ENCODE measurements around the gene JHY.

DNA sequence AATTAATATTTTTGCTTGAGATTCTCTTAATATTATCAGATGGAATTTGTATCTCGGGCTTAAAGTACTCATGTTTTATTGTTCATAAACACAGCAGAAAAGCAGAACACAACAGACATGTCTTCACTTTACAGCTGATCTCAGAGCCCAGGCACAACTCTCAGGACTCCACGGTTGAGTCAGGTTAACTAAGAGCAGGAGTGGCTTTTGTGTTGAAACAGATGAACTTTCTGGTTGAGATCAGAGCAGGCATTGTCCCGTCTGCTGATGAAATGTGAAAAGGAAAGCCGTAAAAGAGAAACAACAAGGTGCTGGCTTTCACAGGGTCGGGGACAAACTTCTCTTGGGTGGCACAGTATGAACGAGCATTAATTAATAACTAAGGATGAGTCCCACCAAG, 49.0 kb downstream of the JHY start:
- TF ChIP-seq POLR2AphosphoS5 (IDR thresholded peaks at IDR 0.05; ENCODE audit: low read depth, low read length) (no peak), RXRA (IDR thresholded peaks at IDR 0.05; ENCODE audit: borderline replicate concordance, low read depth) (no peak), SIN3A (IDR thresholded peaks at IDR 0.05; ENCODE audit: borderline replicate concordance, low read depth, low read length) (no peak), YY1 (IDR thresholded peaks at IDR 0.05; ENCODE audit: low read depth) (no peak), SMC3 (IDR thresholded peaks at IDR 0.05; ENCODE audit: low read depth, low read length) (no peak), TAF1 (IDR thresholded peaks at IDR 0.05; ENCODE audit: borderline replicate concordance, low read depth, low read length) (no peak)
- TF ChIP-seq, protein P1, sequence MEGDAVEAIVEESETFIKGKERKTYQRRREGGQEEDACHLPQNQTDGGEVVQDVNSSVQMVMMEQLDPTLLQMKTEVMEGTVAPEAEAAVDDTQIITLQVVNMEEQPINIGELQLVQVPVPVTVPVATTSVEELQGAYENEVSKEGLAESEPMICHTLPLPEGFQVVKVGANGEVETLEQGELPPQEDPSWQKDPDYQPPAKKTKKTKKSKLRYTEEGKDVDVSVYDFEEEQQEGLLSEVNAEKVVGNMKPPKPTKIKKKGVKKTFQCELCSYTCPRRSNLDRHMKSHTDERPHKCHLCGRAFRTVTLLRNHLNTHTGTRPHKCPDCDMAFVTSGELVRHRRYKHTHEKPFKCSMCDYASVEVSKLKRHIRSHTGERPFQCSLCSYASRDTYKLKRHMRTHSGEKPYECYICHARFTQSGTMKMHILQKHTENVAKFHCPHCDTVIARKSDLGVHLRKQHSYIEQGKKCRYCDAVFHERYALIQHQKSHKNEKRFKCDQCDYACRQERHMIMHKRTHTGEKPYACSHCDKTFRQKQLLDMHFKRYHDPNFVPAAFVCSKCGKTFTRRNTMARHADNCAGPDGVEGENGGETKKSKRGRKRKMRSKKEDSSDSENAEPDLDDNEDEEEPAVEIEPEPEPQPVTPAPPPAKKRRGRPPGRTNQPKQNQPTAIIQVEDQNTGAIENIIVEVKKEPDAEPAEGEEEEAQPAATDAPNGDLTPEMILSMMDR (IDR thresholded peaks at IDR 0.05): no peak
- TF ChIP-seq, protein P2, sequence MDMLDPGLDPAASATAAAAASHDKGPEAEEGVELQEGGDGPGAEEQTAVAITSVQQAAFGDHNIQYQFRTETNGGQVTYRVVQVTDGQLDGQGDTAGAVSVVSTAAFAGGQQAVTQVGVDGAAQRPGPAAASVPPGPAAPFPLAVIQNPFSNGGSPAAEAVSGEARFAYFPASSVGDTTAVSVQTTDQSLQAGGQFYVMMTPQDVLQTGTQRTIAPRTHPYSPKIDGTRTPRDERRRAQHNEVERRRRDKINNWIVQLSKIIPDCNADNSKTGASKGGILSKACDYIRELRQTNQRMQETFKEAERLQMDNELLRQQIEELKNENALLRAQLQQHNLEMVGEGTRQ (IDR thresholded peaks at IDR 0.05; ENCODE audit: borderline replicate concordance, low read depth, low read length): no peak

Measured in SK-N-SH (cell line).